ENCODE results near the gene TMEM18. TPM values are rescaled to one million over a fixed set of nuclear protein-coding genes. Genes with fewer than 3 reads are reported as not detected.
"Not testable (repeated sequence)": the region's sequence is repeated elsewhere in the genome, so short reads cannot be mapped to it uniquely, and the experiment has no call there.

The TMEM18 gene
- total RNA-seq, 1 donor from 2014 or later, result 7.3 TPM

- no peak for DNase-seq (ENCODE audit: low spot score)
- ATAC-seq, result no peak
These were observed 17.0 kb upstream of the TMEM18 start for GRCh38 chr2:694174-694573.

- ATAC-seq, result no peak
These were observed 16.4 kb upstream of the TMEM18 start for GRCh38 chr2:693606-694005.

GRCh38 chr2:692767-693166, 15.6 kb upstream of the TMEM18 start:
- DNase-seq (ENCODE audit: low spot score), result no peak
- ATAC-seq, result no peak

More at GRCh38 chr2:693606-694005, 16.4 kb upstream of the TMEM18 start:
- DNase-seq (ENCODE audit: low spot score), result no peak

GRCh38 chr2:691821-692761, 14.9 kb upstream of the TMEM18 start:
- DNase-seq (ENCODE audit: low spot score) (no peak), ATAC-seq (no peak)

GRCh38 chr2:690799-691198, 13.6 kb upstream of the TMEM18 start:
- ATAC-seq (no peak), DNase-seq (ENCODE audit: low spot score) (no peak)

GRCh38 chr2:689877-690510, 12.8 kb upstream of the TMEM18 start:
- DNase-seq (ENCODE audit: low spot score), result no peak

GRCh38 chr2:689237-689636, 12.0 kb upstream of the TMEM18 start:
- ATAC-seq (no peak), DNase-seq (ENCODE audit: low spot score) (no peak)

More at GRCh38 chr2:689877-690510, 12.8 kb upstream of the TMEM18 start:
- no peak for ATAC-seq

GRCh38 chr2:688504-689076, 11.4 kb upstream of the TMEM18 start:
- no peak for DNase-seq (ENCODE audit: low spot score)
- ATAC-seq, result no peak

- no peak for DNase-seq (ENCODE audit: low spot score)
- no peak for ATAC-seq
These were observed 8.2 kb upstream of the TMEM18 start for GRCh38 chr2:685421-685820.

- DNase-seq (ENCODE audit: low spot score); ATAC-seq: not testable (repeated sequence)
These were observed 7.7 kb upstream of the TMEM18 start for GRCh38 chr2:684913-685312.

- DNase-seq (ENCODE audit: low spot score) (no peak), ATAC-seq (no peak)
These were observed 5.0 kb upstream of the TMEM18 start for GRCh38 chr2:682226-682625.

- ATAC-seq (no peak), DNase-seq (ENCODE audit: low spot score) (no peak)
These were observed 4.1 kb upstream of the TMEM18 start for GRCh38 chr2:681312-681711.

GRCh38 chr2:680496-680895, 3.3 kb upstream of the TMEM18 start:
- no peak for ATAC-seq

GRCh38 chr2:678964-679363, 1.8 kb upstream of the TMEM18 start:
- ATAC-seq (no peak), DNase-seq (ENCODE audit: low spot score) (no peak)

More at GRCh38 chr2:680496-680895, 3.3 kb upstream of the TMEM18 start:
- DNase-seq (ENCODE audit: low spot score), result no peak

- ATAC-seq, result no peak
- DNase-seq (ENCODE audit: low spot score), result no peak
These were observed 849 bp upstream of the TMEM18 start for GRCh38 chr2:677959-678550.

GRCh38 chr2:676647-677055, 555 bp downstream of the TMEM18 start:
- ATAC-seq, result peak; percentile 85
- peak; percentile 100 for DNase-seq (ENCODE audit: low spot score)

- ATAC-seq, result peak; percentile 3
- DNase-seq (ENCODE audit: low spot score), result no peak
These were observed 1.1 kb downstream of the TMEM18 start for GRCh38 chr2:675982-676646.

- ATAC-seq, result no peak
- no peak for DNase-seq (ENCODE audit: low spot score)
These were observed 1.7 kb downstream of the TMEM18 start for GRCh38 chr2:675460-675859.

GRCh38 chr2:675051-675450, 2.2 kb downstream of the TMEM18 start:
- DNase-seq (ENCODE audit: low spot score) (no peak), ATAC-seq (no peak)

GRCh38 chr2:674321-674985, 2.8 kb downstream of the TMEM18 start:
- DNase-seq (ENCODE audit: low spot score), result no peak
- ATAC-seq, result no peak
